PC-3 (cell line): ENCODE results near the gene DNER.

ENCODE experiments used
- CTCF ChIP-seq: fragments of 300-600 bp; sonication (generic); conservative IDR thresholded peaks from 2 replicates; pipeline ENCODE4 v1.5.1; 2017; ENCODE audit warnings: antibody characterized with exemption, low read depth, mild to moderate bottlenecking, low read length
- EZH2 ChIP-seq: fragments of 300-600 bp; sonication (generic); IDR thresholded peaks from one replicate; pipeline ENCODE4 v1.6.1; 2017; ENCODE audit warnings: antibody characterized with exemption, mild to moderate bottlenecking, low read length; ENCODE audit not compliant: unreplicated experiment
- EZH2phosphoT487 ChIP-seq: fragments of 300-600 bp; sonication (generic); IDR thresholded peaks from 2 replicates; pipeline ENCODE4 v1.6.1; 2018; ENCODE audit warnings: mild to moderate bottlenecking, antibody characterized with exemption, low read length, borderline replicate concordance

GRCh38 chr2:229372207-229372606, 342.1 kb downstream of the DNER start:
- TF ChIP-seq CTCF (no peak), EZH2phosphoT487 (no peak), EZH2 (no peak)
